Measurements from ENCODE around the gene LSAMP. TPM values are rescaled to one million over a fixed set of nuclear protein-coding genes. Genes with fewer than 3 reads are reported as not detected.

Gene LSAMP
- total RNA-seq, 1 experiment from 2014 or later, result 0.15 TPM

- no peaks in the 10 kb centered on the region for H3K9me2 ChIP-seq (replicated peaks; ENCODE audit: low read length)
- H3K4me1 ChIP-seq (ENCODE audit: insufficient read depth, low read length), result 0 out of 2 replicates have a peak, but pooled peaks cover 4% of the 10 kb centered on the region
- CTCF ChIA-PET, result no interaction called here
- intact Hi-C loops (cut with micrococcal nuclease), result no loop called here
- H3K36me3 ChIP-seq (ENCODE audit: low read depth, low read length), result no peaks in the 10 kb centered on the region
- no peaks in the 10 kb centered on the region for H3K79me2 ChIP-seq (ENCODE audit: low read length)
- H3F3A ChIP-seq (ENCODE audit: low read length, unreplicated experiment), result no peaks in the 10 kb centered on the region
- H3K4me2 ChIP-seq (ENCODE audit: low read length), result no peak overlapping the region
- no peak overlapping the region for H3K9ac ChIP-seq (ENCODE audit: low read length)
- no peak overlapping the region for H3K4me3 ChIP-seq (ENCODE audit: low read length)
- TF ChIP-seq EZH2phosphoT487 (IDR thresholded peaks at IDR 0.05; ENCODE audit: borderline replicate concordance, low read length) (no peak), CTCF (conservative IDR thresholded peaks at IDR 0.05; ENCODE audit: low read depth, low read length) (no peak), EZH2 (IDR thresholded peaks at IDR 0.05; ENCODE audit: low read length, unreplicated experiment) (no peak)
- no peak overlapping the region for H3K27ac ChIP-seq (ENCODE audit: low read length)
- no peaks in the 10 kb centered on the region for H4K20me1 ChIP-seq (ENCODE audit: low read length)
- DNase-seq (no peak), ATAC-seq (no peak)
- POLR2A ChIA-PET (ENCODE audit: unreplicated experiment), result no interaction called here
- no TSS peak for BruUV-seq (replicated peaks)
- H2AFZ ChIP-seq (ENCODE audit: low read length), result no peak overlapping the region
- H3K9me3 ChIP-seq (ENCODE audit: low read length), result no peaks in the 10 kb centered on the region
- H3K27me3 ChIP-seq (ENCODE audit: low read length), result no peaks in the 10 kb centered on the region
These were observed 539.4 kb downstream of the LSAMP start for GRCh38 chr3:115905871-115906270.

GRCh38 chr3:115903843-115904242, 541.4 kb downstream of the LSAMP start:
- Histone ChIP-seq H3K9me2 (replicated peaks; ENCODE audit: low read length) (no peaks in the 10 kb centered on the region), H3K9me3 (ENCODE audit: low read length) (no peaks in the 10 kb centered on the region), H3K79me2 (ENCODE audit: low read length) (no peaks in the 10 kb centered on the region), H4K20me1 (ENCODE audit: low read length) (no peaks in the 10 kb centered on the region), H3K27me3 (ENCODE audit: low read length) (no peaks in the 10 kb centered on the region), H3F3A (ENCODE audit: low read length, unreplicated experiment) (no peaks in the 10 kb centered on the region), H3K4me3 (ENCODE audit: low read length) (no peak overlapping the region), H3K9ac (ENCODE audit: low read length) (no peak overlapping the region), H3K27ac (ENCODE audit: low read length) (no peak overlapping the region), H3K36me3 (ENCODE audit: low read depth, low read length) (no peaks in the 10 kb centered on the region), H2AFZ (ENCODE audit: low read length) (no peak overlapping the region), H3K4me1 (ENCODE audit: insufficient read depth, low read length) (0 out of 2 replicates have a peak, but pooled peaks cover 4% of the 10 kb centered on the region), H3K4me2 (ENCODE audit: low read length) (no peak overlapping the region)
- DNase-seq (peak; percentile 48), ATAC-seq (no peak; the same call in 1 of the 2 replicates)
- ChIA-PET CTCF (no interaction called here), POLR2A (ENCODE audit: unreplicated experiment) (no interaction called here)
- intact Hi-C loops (cut with micrococcal nuclease), result no loop called here
- BruUV-seq (replicated peaks), result no TSS peak
- TF ChIP-seq EZH2 (IDR thresholded peaks at IDR 0.05; ENCODE audit: low read length, unreplicated experiment) (no peak), CTCF (conservative IDR thresholded peaks at IDR 0.05; ENCODE audit: low read depth, low read length) (no peak), EZH2phosphoT487 (IDR thresholded peaks at IDR 0.05; ENCODE audit: borderline replicate concordance, low read length) (no peak)

GRCh38 chr3:115901008-115901407, 544.3 kb downstream of the LSAMP start:
- H3F3A ChIP-seq (ENCODE audit: low read length, unreplicated experiment), result no peaks in the 10 kb centered on the region

More at GRCh38 chr3:115901008-115901407, 544.3 kb downstream of the LSAMP start:
- DNase-seq, result no peak
- no TSS peak for BruUV-seq (replicated peaks)
- no peak overlapping the region for H2AFZ ChIP-seq (ENCODE audit: low read length)
- no peaks in the 10 kb centered on the region for H4K20me1 ChIP-seq (ENCODE audit: low read length)
- H3K4me3 ChIP-seq (ENCODE audit: low read length), result no peak overlapping the region
- H3K9me3 ChIP-seq (ENCODE audit: low read length), result no peaks in the 10 kb centered on the region
- no peaks in the 10 kb centered on the region for H3K9me2 ChIP-seq (replicated peaks; ENCODE audit: low read length)
- no peak for ATAC-seq
- H3K4me2 ChIP-seq (ENCODE audit: low read length), result no peak overlapping the region
- H3K4me1 ChIP-seq (ENCODE audit: insufficient read depth, low read length), result 0 out of 2 replicates have a peak, but pooled peaks cover 4% of the 10 kb centered on the region
- ChIA-PET CTCF (no interaction called here), POLR2A (ENCODE audit: unreplicated experiment) (no interaction called here)
- no peak overlapping the region for H3K9ac ChIP-seq (ENCODE audit: low read length)
- H3K27ac ChIP-seq (ENCODE audit: low read length), result no peak overlapping the region
- no peaks in the 10 kb centered on the region for H3K79me2 ChIP-seq (ENCODE audit: low read length)
- intact Hi-C loops (cut with micrococcal nuclease), result no loop called here
- TF ChIP-seq EZH2 (IDR thresholded peaks at IDR 0.05; ENCODE audit: low read length, unreplicated experiment) (no peak), EZH2phosphoT487 (IDR thresholded peaks at IDR 0.05; ENCODE audit: borderline replicate concordance, low read length) (no peak), CTCF (conservative IDR thresholded peaks at IDR 0.05; ENCODE audit: low read depth, low read length) (no peak)
- no peaks in the 10 kb centered on the region for H3K36me3 ChIP-seq (ENCODE audit: low read depth, low read length)
- H3K27me3 ChIP-seq (ENCODE audit: low read length), result no peaks in the 10 kb centered on the region

Measured in PC-3 (cell line).